Bronchial epithelial cell (primary cell): Measurements from ENCODE around the gene TMEM135. TPM values are rescaled to one million over a fixed set of nuclear protein-coding genes. Genes with fewer than 3 reads are reported as not detected.
"Not testable (repeated sequence)": the region's sequence is repeated elsewhere in the genome, so short reads cannot be mapped to it uniquely, and the experiment has no call there.

Source experiments
- DNase-seq: peaks from one replicate; pipeline ENCODE4 v3.0.0-alpha.2; 2010; ENCODE audit warnings: low read depth
- FAIRE-seq: peaks from 2 replicates; lab custom pipeline; 2011; peaks lifted over from hg19 to GRCh38; lab: Jason Lieb, UNC
- H3K27me3 ChIP-seq: 2 replicates; pipeline ENCODE4 v1.5.1; 2011; ENCODE audit warnings: low read length; ENCODE audit not compliant: control insufficient read depth, insufficient read depth
- H3K36me3 ChIP-seq: 2 replicates; pipeline ENCODE4 v1.5.1; 2011; ENCODE audit warnings: low read length; ENCODE audit not compliant: control insufficient read depth, insufficient read depth
- H3K4me3 ChIP-seq: 2 replicates; pipeline ENCODE4 v1.5.1; 2011; ENCODE audit warnings: mild to moderate bottlenecking, low read depth, low read length, control low read depth
- total RNA-seq: library from RNA; depleted of rRNA; stranded (reverse); fragments of >200 nt; gene quantifications from 2 replicates; pipeline ENCODE4 v1.2.1, GENCODE V29; 2014
- TF ChIP-seq, protein P1 (sequence below): IDR thresholded peaks from 2 replicates; pipeline ENCODE4 v1.5.1; 2011; ENCODE audit warnings: mild to moderate bottlenecking, moderate library complexity, low read length, control low read depth, inconsistent platforms; ENCODE audit not compliant: insufficient read depth, severe bottlenecking

TMEM135 gene
- total RNA-seq, 1 donor from 2014 or later, result 6.8 TPM

- TF ChIP-seq, protein P1, sequence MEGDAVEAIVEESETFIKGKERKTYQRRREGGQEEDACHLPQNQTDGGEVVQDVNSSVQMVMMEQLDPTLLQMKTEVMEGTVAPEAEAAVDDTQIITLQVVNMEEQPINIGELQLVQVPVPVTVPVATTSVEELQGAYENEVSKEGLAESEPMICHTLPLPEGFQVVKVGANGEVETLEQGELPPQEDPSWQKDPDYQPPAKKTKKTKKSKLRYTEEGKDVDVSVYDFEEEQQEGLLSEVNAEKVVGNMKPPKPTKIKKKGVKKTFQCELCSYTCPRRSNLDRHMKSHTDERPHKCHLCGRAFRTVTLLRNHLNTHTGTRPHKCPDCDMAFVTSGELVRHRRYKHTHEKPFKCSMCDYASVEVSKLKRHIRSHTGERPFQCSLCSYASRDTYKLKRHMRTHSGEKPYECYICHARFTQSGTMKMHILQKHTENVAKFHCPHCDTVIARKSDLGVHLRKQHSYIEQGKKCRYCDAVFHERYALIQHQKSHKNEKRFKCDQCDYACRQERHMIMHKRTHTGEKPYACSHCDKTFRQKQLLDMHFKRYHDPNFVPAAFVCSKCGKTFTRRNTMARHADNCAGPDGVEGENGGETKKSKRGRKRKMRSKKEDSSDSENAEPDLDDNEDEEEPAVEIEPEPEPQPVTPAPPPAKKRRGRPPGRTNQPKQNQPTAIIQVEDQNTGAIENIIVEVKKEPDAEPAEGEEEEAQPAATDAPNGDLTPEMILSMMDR, result no peak
- DNase-seq (no peak), FAIRE-seq (no peak)
- Histone ChIP-seq H3K36me3 (no peaks in the 10 kb centered on the region), H3K27me3 (no peaks in the 10 kb centered on the region), H3K4me3 (no peak overlapping the region)
Measured at GRCh38 chr11:87181143-87181542, 143.4 kb downstream of the TMEM135 start.

GRCh38 chr11:87185228-87185627 is 147.5 kb downstream of the TMEM135 start:
- TF ChIP-seq, protein P1, result no peak
- DNase-seq (no peak), FAIRE-seq (no peak)
- Histone ChIP-seq H3K27me3 (no peaks in the 10 kb centered on the region), H3K4me3 (no peak overlapping the region), H3K36me3 (no peaks in the 10 kb centered on the region)

- no peaks in the 10 kb centered on the region for H3K27me3 ChIP-seq
- FAIRE-seq (no peak), DNase-seq (no peak)
- no peak overlapping the region for H3K4me3 ChIP-seq
- TF ChIP-seq, protein P1, result no peak
- no peaks in the 10 kb centered on the region for H3K36me3 ChIP-seq
Measured at GRCh38 chr11:87187076-87187475, 149.3 kb downstream of the TMEM135 start.

- Histone ChIP-seq H3K4me3 (no peak overlapping the region), H3K27me3 (no peaks in the 10 kb centered on the region), H3K36me3 (no peaks in the 10 kb centered on the region)
- DNase-seq, result no peak
- no peak for FAIRE-seq
- TF ChIP-seq, protein P1, result no peak
Measured at GRCh38 chr11:87187930-87188329, 150.2 kb downstream of the TMEM135 start.

DNA sequence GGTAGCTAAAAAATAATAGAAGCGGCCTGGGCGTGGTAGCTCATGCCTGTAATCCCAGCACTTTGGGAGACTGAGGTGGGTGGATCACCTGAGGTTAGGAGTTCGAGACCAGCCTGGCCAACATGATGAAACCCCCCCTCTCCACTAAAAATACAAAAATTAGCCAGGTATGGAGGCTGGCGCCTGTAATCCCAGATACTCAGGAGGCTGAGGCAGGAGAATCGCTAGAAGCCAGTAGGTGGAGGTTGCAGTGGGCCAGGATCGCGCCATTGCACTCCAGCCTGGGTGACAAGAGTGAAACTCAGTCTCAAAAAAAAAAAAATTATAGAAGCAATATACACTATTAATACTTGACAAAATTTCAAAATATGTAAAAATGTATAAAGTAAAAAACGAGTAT is 150.7 kb downstream of the TMEM135 start:
- H3K27me3 ChIP-seq, FAIRE-seq, H3K4me3 ChIP-seq, DNase-seq, H3K36me3 ChIP-seq: not testable (repeated sequence)

- H3K36me3 ChIP-seq, H3K27me3 ChIP-seq, DNase-seq, H3K4me3 ChIP-seq, FAIRE-seq: not testable (repeated sequence)
Measured at GRCh38 chr11:87188921-87189320, 151.2 kb downstream of the TMEM135 start.

GRCh38 chr11:87190071-87190470 is 152.3 kb downstream of the TMEM135 start:
- FAIRE-seq, result no peak
- Histone ChIP-seq H3K4me3 (no peak overlapping the region), H3K27me3 (no peaks in the 10 kb centered on the region), H3K36me3 (no peaks in the 10 kb centered on the region)
- no peak for DNase-seq
- TF ChIP-seq, protein P1, result no peak
